Trophoblast cell (in vitro differentiated cells and primary cell): ENCODE results near the gene DAP3.

Experiments used
- DNase-seq, 2 donors: peaks; one replicate each; pipeline ENCODE4 v3.0.0-alpha.2; 2016
- H2AFZ ChIP-seq: 2 replicates; pipeline ENCODE4 v1.6.1; 2013; ENCODE audit warnings: low read length, moderate library complexity, mild to moderate bottlenecking; ENCODE audit not compliant: insufficient read depth, poor library complexity
- H2AK5ac ChIP-seq: 2 replicates; pipeline ENCODE4 v1.6.1; 2013; ENCODE audit warnings: mild to moderate bottlenecking, low read length
- H2BK120ac ChIP-seq: 2 replicates; pipeline ENCODE4 v1.6.1; 2013; ENCODE audit warnings: low read length, mild to moderate bottlenecking, moderate library complexity; ENCODE audit not compliant: insufficient read depth, poor library complexity
- H2BK12ac ChIP-seq: 2 replicates; pipeline ENCODE4 v1.6.1; 2013; ENCODE audit warnings: mild to moderate bottlenecking, low read length, moderate library complexity
- H2BK5ac ChIP-seq: 2 replicates; pipeline ENCODE4 v1.6.1; 2013; ENCODE audit warnings: low read length, low read depth, moderate library complexity, mild to moderate bottlenecking; ENCODE audit not compliant: poor library complexity
- H3K14ac ChIP-seq: 2 replicates; pipeline ENCODE4 v1.6.1; 2013; ENCODE audit warnings: mild to moderate bottlenecking, low read length
- H3K18ac ChIP-seq: 2 replicates; pipeline ENCODE4 v1.6.1; 2013; ENCODE audit warnings: mild to moderate bottlenecking, low read length
- H3K23ac ChIP-seq: 2 replicates; pipeline ENCODE4 v1.6.1; 2013; ENCODE audit warnings: low read length
- H3K27ac ChIP-seq: 2 replicates; pipeline ENCODE4 v1.5.1; 2013; ENCODE audit warnings: low read depth, mild to moderate bottlenecking, inconsistent platforms, low read length, moderate library complexity
- H3K27me3 ChIP-seq: 2 replicates; pipeline ENCODE4 v1.6.1; 2013; ENCODE audit warnings: inconsistent platforms, mild to moderate bottlenecking, low read length, moderate library complexity; ENCODE audit not compliant: insufficient read depth
- H3K36me3 ChIP-seq, 2 experiments: 1 replicate in 1 of 2; 2 replicates in 1 of 2; pipeline ENCODE4 v1.6.1; 2013; ENCODE audit warnings: low read length in 2 of 2, mild to moderate bottlenecking in 2 of 2, moderate library complexity in 1 of 2; ENCODE audit not compliant: insufficient read depth in 2 of 2, control insufficient read depth in 1 of 2
- H3K4ac ChIP-seq: 2 replicates; pipeline ENCODE4 v1.6.1; 2013; ENCODE audit warnings: low read depth, mild to moderate bottlenecking, low read length, moderate library complexity
- H3K4me1 ChIP-seq, 2 experiments: 1 replicate in 1 of 2; 2 replicates in 1 of 2; pipeline ENCODE4 v1.6.1; 2013; ENCODE audit warnings: low read length in 2 of 2, mild to moderate bottlenecking in 2 of 2, moderate library complexity in 1 of 2; ENCODE audit not compliant: insufficient read depth in 2 of 2, control insufficient read depth in 1 of 2
- H3K4me2 ChIP-seq: 2 replicates; pipeline ENCODE4 v1.6.1; 2013; ENCODE audit warnings: inconsistent platforms, mild to moderate bottlenecking, low read length, moderate library complexity
- H3K4me3 ChIP-seq: 2 replicates; pipeline ENCODE4 v1.5.1; 2013; ENCODE audit warnings: mild to moderate bottlenecking, low read depth, low read length, inconsistent platforms
- H3K79me1 ChIP-seq: one replicate; pipeline ENCODE4 v1.6.1; 2013; ENCODE audit warnings: low read length
- H3K79me2 ChIP-seq: 2 replicates; pipeline ENCODE4 v1.6.1; 2013; ENCODE audit warnings: low read length, mild to moderate bottlenecking; ENCODE audit not compliant: control insufficient read depth, insufficient read depth, poor library complexity
- H3K9ac ChIP-seq: 2 replicates; pipeline ENCODE4 v1.6.1; 2013; ENCODE audit warnings: mild to moderate bottlenecking, low read length
- H3K9me3 ChIP-seq: 2 replicates; pipeline ENCODE4 v1.6.1; 2013; ENCODE audit warnings: low read depth, mild to moderate bottlenecking, control low read depth, inconsistent platforms, low read length; ENCODE audit not compliant: insufficient read depth
- H4K12ac ChIP-seq: 2 replicates; pipeline ENCODE4 v1.6.1; 2013; ENCODE audit warnings: low read depth, mild to moderate bottlenecking, low read length, moderate library complexity
- H4K8ac ChIP-seq: 2 replicates; pipeline ENCODE4 v1.6.1; 2013; ENCODE audit warnings: low read depth, mild to moderate bottlenecking, low read length, moderate library complexity
- H4K91ac ChIP-seq: one replicate; pipeline ENCODE4 v1.6.1; 2013; ENCODE audit warnings: low read depth, mild to moderate bottlenecking, low read length, moderate library complexity
- WGBS: extraction: QIAGEN DNeasy Blood & Tissue Kit; methylation state at CpG from one replicate; pipeline ENCODE4 v1.1.7; 2013; ENCODE audit warnings: missing lambda C conversion rate; ENCODE audit not compliant: insufficient read length, insufficient coverage; ENCODE audit errors: extremely low coverage; 5-methylcytosine and 5-hydroxymethylcytosine counted together

Gene DAP3

DNA sequence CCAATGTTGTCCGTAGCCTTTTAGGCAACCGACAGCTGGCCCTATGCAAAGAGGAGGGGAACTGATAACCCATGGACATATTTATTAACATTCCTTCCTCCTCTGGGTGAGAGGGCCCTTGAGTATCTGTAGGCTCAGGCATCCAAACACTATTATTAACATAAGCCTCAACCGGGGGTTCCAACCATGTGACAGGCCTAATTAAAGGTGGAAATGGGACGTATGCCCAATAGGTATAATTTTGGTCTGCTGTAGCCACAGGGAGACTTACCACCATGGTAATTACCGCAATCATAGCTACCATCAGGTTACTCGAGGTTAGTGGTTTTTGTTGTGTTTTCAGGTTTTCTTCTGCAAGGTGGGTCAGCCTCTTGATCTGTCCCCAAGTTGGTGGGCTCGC, 5.3 kb downstream of the DAP3 start:
- Histone ChIP-seq H3K4me1 (peaks cover 0 to 6% of the 10 kb centered on the region in 2 experiments), H4K91ac (no peak overlapping the region), H2BK12ac (no peak overlapping the region), H3K4me3 (no peak overlapping the region), H3K9me3 (peaks cover 8% of the 10 kb centered on the region), H2BK5ac (peak overlapping the region; percentile 62), H3K23ac (no peak overlapping the region), H4K12ac (no peak overlapping the region), H3K14ac (no peak overlapping the region), H2AFZ (no peak overlapping the region), H3K79me2 (peaks cover 8% of the 10 kb centered on the region), H3K4ac (peak overlapping the region; percentile 40), H3K36me3 (peaks cover 10 to 12% of the 10 kb centered on the region in 2 experiments), H3K79me1 (peaks cover 4% of the 10 kb centered on the region), H2AK5ac (no peak overlapping the region), H3K18ac (no peak overlapping the region), H4K8ac (no peak overlapping the region), H3K4me2 (no peak overlapping the region), H2BK120ac (no peak overlapping the region), H3K9ac (no peak overlapping the region), H3K27me3 (no peaks in the 10 kb centered on the region), H3K27ac (peak overlapping the region; percentile 44)
- no peak for DNase-seq
- WGBS, result no CpG with 5 or more reads among the region's 7 CpGs

DNA sequence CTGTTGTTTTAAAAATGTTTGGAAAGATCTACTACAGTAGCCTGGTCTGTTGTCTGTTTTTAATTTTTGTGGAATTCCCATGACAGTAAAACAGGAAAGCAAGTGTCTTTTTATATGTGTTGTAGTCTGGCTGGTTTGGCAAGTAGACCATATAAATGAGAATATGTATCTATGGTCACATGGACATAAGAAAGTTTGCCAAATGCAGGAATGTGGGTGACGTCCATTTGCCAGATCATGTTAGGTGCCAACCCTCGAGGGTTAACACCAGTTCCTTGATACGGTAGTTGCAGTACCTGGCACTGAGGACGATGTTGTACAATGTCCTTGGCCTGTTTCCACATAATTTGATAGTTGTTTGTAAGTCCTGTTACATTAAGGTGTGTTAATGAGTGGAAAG, 6.2 kb downstream of the DAP3 start:
- Histone ChIP-seq H3K79me2 (peaks cover 12% of the 10 kb centered on the region), H3K9ac (no peak overlapping the region), H4K91ac (no peak overlapping the region), H3K14ac (no peak overlapping the region), H3K79me1 (peaks cover 3% of the 10 kb centered on the region), H2AK5ac (no peak overlapping the region), H4K8ac (no peak overlapping the region), H3K4me2 (no peak overlapping the region), H2BK12ac (no peak overlapping the region), H3K9me3 (peaks cover 8% of the 10 kb centered on the region), H2BK120ac (no peak overlapping the region), H3K23ac (no peak overlapping the region), H3K27me3 (no peaks in the 10 kb centered on the region), H4K12ac (no peak overlapping the region), H3K18ac (no peak overlapping the region), H3K36me3 (peaks cover 10 to 18% of the 10 kb centered on the region in 2 experiments), H3K4me1 (peaks cover 0 to 6% of the 10 kb centered on the region in 2 experiments), H2BK5ac (no peak overlapping the region), H2AFZ (no peak overlapping the region), H3K4ac (peak overlapping the region; percentile 93), H3K4me3 (no peak overlapping the region), H3K27ac (no peak overlapping the region)
- no peak for DNase-seq
- no CpG with 5 or more reads among the region's 4 CpGs for WGBS

GRCh38 chr1:155695608-155696007, 6.7 kb downstream of the DAP3 start:
- WGBS, result no CpG with 5 or more reads among the region's 3 CpGs
- Histone ChIP-seq H2AK5ac (no peak overlapping the region), H3K27me3 (no peaks in the 10 kb centered on the region)

GRCh38 chr1:155696524-155696923, 7.6 kb downstream of the DAP3 start:
- no peak overlapping the region for H2BK12ac ChIP-seq

More at GRCh38 chr1:155695608-155696007, 6.7 kb downstream of the DAP3 start:
- no peak overlapping the region for H3K4me3 ChIP-seq
- H3K9me3 ChIP-seq, result peaks cover 8% of the 10 kb centered on the region
- H3K9ac ChIP-seq, result no peak overlapping the region
- no peak overlapping the region for H4K91ac ChIP-seq
- DNase-seq, result no peak
- no peak overlapping the region for H4K8ac ChIP-seq
- H3K4me1 ChIP-seq, result peaks cover 0 to 3% of the 10 kb centered on the region in 2 experiments
- H3K23ac ChIP-seq, result no peak overlapping the region
- H3K18ac ChIP-seq, result no peak overlapping the region
- H3K4ac ChIP-seq, result no peak overlapping the region
- H3K27ac ChIP-seq, result no peak overlapping the region
- no peak overlapping the region for H2BK120ac ChIP-seq
- no peak overlapping the region for H3K14ac ChIP-seq
- H3K79me2 ChIP-seq, result peaks cover 11% of the 10 kb centered on the region
- no peak overlapping the region for H4K12ac ChIP-seq
- H2AFZ ChIP-seq, result no peak overlapping the region
- peaks cover 10 to 17% of the 10 kb centered on the region in 2 experiments for H3K36me3 ChIP-seq
- no peak overlapping the region for H3K4me2 ChIP-seq
- no peak overlapping the region for H2BK5ac ChIP-seq
- H2BK12ac ChIP-seq, result no peak overlapping the region
- H3K79me1 ChIP-seq, result peaks cover 3% of the 10 kb centered on the region

More at GRCh38 chr1:155696524-155696923, 7.6 kb downstream of the DAP3 start:
- H3K14ac ChIP-seq, result no peak overlapping the region
- H3K79me1 ChIP-seq, result peaks cover 3% of the 10 kb centered on the region
- H3K79me2 ChIP-seq, result peaks cover 11% of the 10 kb centered on the region
- H4K12ac ChIP-seq, result no peak overlapping the region
- H3K9ac ChIP-seq, result no peak overlapping the region
- no peak overlapping the region for H2AK5ac ChIP-seq
- H3K4me1 ChIP-seq, result peaks cover 0 to 3% of the 10 kb centered on the region in 2 experiments
- peaks cover 9 to 12% of the 10 kb centered on the region in 2 experiments for H3K36me3 ChIP-seq
- peak overlapping the region; percentile 10 for H3K27ac ChIP-seq
- no peak overlapping the region for H4K8ac ChIP-seq
- no peaks in the 10 kb centered on the region for H3K27me3 ChIP-seq
- no peak overlapping the region for H3K4me2 ChIP-seq
- no peak overlapping the region for H3K4me3 ChIP-seq
- no peak overlapping the region for H2BK5ac ChIP-seq
- H3K23ac ChIP-seq, result no peak overlapping the region
- H3K9me3 ChIP-seq, result peaks cover 8% of the 10 kb centered on the region
- no peak overlapping the region for H3K4ac ChIP-seq
- H2AFZ ChIP-seq, result no peak overlapping the region
- H2BK120ac ChIP-seq, result no peak overlapping the region
- no peak for DNase-seq
- no peak overlapping the region for H4K91ac ChIP-seq
- H3K18ac ChIP-seq, result no peak overlapping the region
